Activated T-helper 1 cell treated with anti-CD3 and anti-CD28 coated beads, Interleukin-2, amount 50 U/mL, for 16 hours (primary cell): ENCODE data around the gene ZCCHC14.
"Not testable (repeated sequence)": the region's sequence is repeated elsewhere in the genome, so short reads cannot be mapped to it uniquely, and the experiment has no call there.

Source experiments
- DNase-seq, 2 donors: peaks; one replicate each; pipeline ENCODE4 v3.0.0-alpha.2; 2020; ENCODE audit warnings: low read depth in 1 of 2, low spot score in 1 of 2

ZCCHC14 gene

GRCh38 chr16:87482266-87482665 lies 10.6 kb downstream of the ZCCHC14 start:
- no peak for DNase-seq

- DNase-seq = not testable (repeated sequence)
Observed at GRCh38 chr16:87481711-87482110, 11.1 kb downstream of the ZCCHC14 start.

- not testable (repeated sequence) for DNase-seq
Observed at GRCh38 chr16:87477209-87477981, 15.4 kb downstream of the ZCCHC14 start.

- DNase-seq = no peak
Observed at GRCh38 chr16:87474566-87474996, 18.2 kb downstream of the ZCCHC14 start.

GRCh38 chr16:87474017-87474416 lies 18.8 kb downstream of the ZCCHC14 start:
- DNase-seq = no peak

- DNase-seq = no peak
Observed at GRCh38 chr16:87472935-87473334, 19.9 kb downstream of the ZCCHC14 start.

- no peak for DNase-seq
Observed at GRCh38 chr16:87472142-87472778, 20.6 kb downstream of the ZCCHC14 start.

- DNase-seq = no peak
Observed at GRCh38 chr16:87471278-87472141, 21.3 kb downstream of the ZCCHC14 start.

- no peak for DNase-seq
Observed at GRCh38 chr16:87470332-87470731, 22.5 kb downstream of the ZCCHC14 start.

GRCh38 chr16:87469169-87469568 lies 23.7 kb downstream of the ZCCHC14 start:
- no peak for DNase-seq

GRCh38 chr16:87468550-87468949 lies 24.3 kb downstream of the ZCCHC14 start:
- DNase-seq = no peak

- DNase-seq = no peak
Observed at GRCh38 chr16:87466975-87467501, 25.8 kb downstream of the ZCCHC14 start.

GRCh38 chr16:87465879-87466278 lies 26.9 kb downstream of the ZCCHC14 start:
- no peak for DNase-seq

GRCh38 chr16:87465306-87465705 lies 27.5 kb downstream of the ZCCHC14 start:
- DNase-seq = no peak

- DNase-seq = no peak
Observed at GRCh38 chr16:87464691-87465300, 28.0 kb downstream of the ZCCHC14 start.

GRCh38 chr16:87463722-87464690 lies 28.8 kb downstream of the ZCCHC14 start:
- DNase-seq = peak in 1 of 2 donors; percentile 15

- no peak for DNase-seq
Observed at GRCh38 chr16:87461466-87461991, 31.3 kb downstream of the ZCCHC14 start.

- DNase-seq = no peak
Observed at GRCh38 chr16:87460936-87461335, 31.9 kb downstream of the ZCCHC14 start.

- no peak for DNase-seq
Observed at GRCh38 chr16:87459833-87460232, 33.0 kb downstream of the ZCCHC14 start.

GRCh38 chr16:87459027-87459426 lies 33.8 kb downstream of the ZCCHC14 start:
- DNase-seq = no peak
